Measurements from ENCODE around the gene CFAP97D1.

Gene CFAP97D1

GRCh38 chr17:43827596-43827995 lies 47.4 kb downstream of the CFAP97D1 start:
- DNase-seq (ENCODE audit: low read depth) = no peak
- TF ChIP-seq CTCF (IDR thresholded peaks at IDR 0.05; ENCODE audit: low read length, missing control alignments) = no peak
- H3K4me3 ChIP-seq (replicated peaks; ENCODE audit: low read depth, low read length) = no peak overlapping the region

GRCh38 chr17:43829738-43830137 lies 49.5 kb downstream of the CFAP97D1 start:
- no peak overlapping the region for H3K4me3 ChIP-seq (replicated peaks; ENCODE audit: low read depth, low read length)
- no peak for DNase-seq (ENCODE audit: low read depth)
- no peak for TF ChIP-seq CTCF (IDR thresholded peaks at IDR 0.05; ENCODE audit: low read length, missing control alignments)

GRCh38 chr17:43830510-43831140 lies 50.4 kb downstream of the CFAP97D1 start:
- no peak overlapping the region for H3K4me3 ChIP-seq (replicated peaks; ENCODE audit: low read depth, low read length)
- DNase-seq (ENCODE audit: low read depth) = no peak
- no peak for TF ChIP-seq CTCF (IDR thresholded peaks at IDR 0.05; ENCODE audit: low read length, missing control alignments)

GRCh38 chr17:43831633-43832032 lies 51.4 kb downstream of the CFAP97D1 start:
- DNase-seq (ENCODE audit: low read depth) = no peak
- no peak for TF ChIP-seq CTCF (IDR thresholded peaks at IDR 0.05; ENCODE audit: low read length, missing control alignments)
- no peak overlapping the region for H3K4me3 ChIP-seq (replicated peaks; ENCODE audit: low read depth, low read length)

- TF ChIP-seq CTCF (IDR thresholded peaks at IDR 0.05; ENCODE audit: low read length, missing control alignments) = no peak
- peak overlapping the region; percentile 59 for H3K4me3 ChIP-seq (replicated peaks; ENCODE audit: low read depth, low read length)
- DNase-seq (ENCODE audit: low read depth) = peak; percentile 49
Observed at GRCh38 chr17:43832168-43832975, 52.1 kb downstream of the CFAP97D1 start.

GRCh38 chr17:43832976-43833829 lies 53.0 kb downstream of the CFAP97D1 start, which contains the start of gene MPP3:
TSS of gene MPP3 (minus strand) at chr17:43833146. CDS start at chr17:43831906, 1,240 bp downstream.
- DNase-seq (ENCODE audit: low read depth) = peak; percentile 61
- peak within 1 kb of the TSS; percentile 59 for H3K4me3 ChIP-seq (replicated peaks; ENCODE audit: low read depth, low read length)
- no peak for TF ChIP-seq CTCF (IDR thresholded peaks at IDR 0.05; ENCODE audit: low read length, missing control alignments)
